Lower leg skin (tissue), 4 donors: ENCODE results near the gene DOC2A. TPM values are rescaled to one million over a fixed set of nuclear protein-coding genes. Genes with fewer than 3 reads are reported as not detected.

Experiments
- DNase-seq, 2 donors: peaks; one replicate each; pipeline ENCODE4 v3.0.0-alpha.2; 2019; ENCODE audit warnings: low spot score in 2 of 2
- H3K4me3 ChIP-seq: fragments of 200-600 bp; sonication (generic); 2 replicates; pipeline ENCODE4 v1.5.1; 2017; ENCODE audit warnings: mild to moderate bottlenecking, low read depth; ENCODE audit not compliant: poor library complexity, severe bottlenecking
- POLR2A ChIP-seq, 2 donors: fragments of 450-650 bp; IDR thresholded peaks; one replicate each; pipeline ENCODE4 v1.6.1; 2016 to 2017; ENCODE audit warnings: antibody characterized with exemption in 2 of 2, mild to moderate bottlenecking in 1 of 2, moderate library complexity in 1 of 2
- WGBS, 2 donors: methylation state at CpG; one replicate each; pipeline ENCODE4 v1.1.5; 2018; 5-methylcytosine and 5-hydroxymethylcytosine counted together
- intact Hi-C: fragments of 100-400 bp; cut with DNase I; formaldehyde crosslinking; loops from one replicate; pipeline ENCODE4 v1.15.0; 2023; ENCODE audit warnings: low total_unique reads
- total RNA-seq, 4 donors: library from RNA; depleted of rRNA; stranded (reverse); fragments of >200 nt; gene quantifications; one replicate each; pipeline ENCODE4 v1.1.0, GENCODE V29; 2016
- TF ChIP-seq, protein P1 (sequence below), 3 donors: fragments of 450-650 bp; IDR thresholded peaks; one replicate each; pipeline ENCODE4 v1.5.1; 2016; ENCODE audit warnings: antibody characterized with exemption in 3 of 3, mild to moderate bottlenecking in 3 of 3, moderate library complexity in 2 of 3

The DOC2A gene
- total RNA-seq, 4 donors from 2014 or later: 0.21 to 2.6 (median 0.69) TPM; not detected in 1

DNA sequence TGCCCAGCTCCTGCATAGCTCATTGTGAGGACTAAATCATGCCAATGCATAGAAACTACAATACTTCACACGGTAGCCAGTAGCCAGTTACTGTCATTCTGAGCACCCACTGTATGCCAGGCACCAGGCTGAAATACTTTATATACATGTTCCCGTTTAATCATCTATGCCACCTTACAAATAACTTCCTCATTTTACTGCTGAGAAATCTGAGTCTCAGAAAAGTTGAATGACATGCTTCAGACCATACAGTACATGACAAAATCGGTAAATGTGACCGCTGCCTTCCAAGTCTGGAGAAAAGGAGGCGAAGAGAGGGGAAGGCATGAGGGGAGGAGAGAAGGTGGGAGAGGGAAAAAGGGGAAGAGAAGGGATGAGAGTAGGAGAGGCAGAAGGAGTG, 29.4 kb upstream of the DOC2A start:
- TF ChIP-seq POLR2A (IDR thresholded peaks at IDR 0.05): no peak
- TF ChIP-seq, protein P1, sequence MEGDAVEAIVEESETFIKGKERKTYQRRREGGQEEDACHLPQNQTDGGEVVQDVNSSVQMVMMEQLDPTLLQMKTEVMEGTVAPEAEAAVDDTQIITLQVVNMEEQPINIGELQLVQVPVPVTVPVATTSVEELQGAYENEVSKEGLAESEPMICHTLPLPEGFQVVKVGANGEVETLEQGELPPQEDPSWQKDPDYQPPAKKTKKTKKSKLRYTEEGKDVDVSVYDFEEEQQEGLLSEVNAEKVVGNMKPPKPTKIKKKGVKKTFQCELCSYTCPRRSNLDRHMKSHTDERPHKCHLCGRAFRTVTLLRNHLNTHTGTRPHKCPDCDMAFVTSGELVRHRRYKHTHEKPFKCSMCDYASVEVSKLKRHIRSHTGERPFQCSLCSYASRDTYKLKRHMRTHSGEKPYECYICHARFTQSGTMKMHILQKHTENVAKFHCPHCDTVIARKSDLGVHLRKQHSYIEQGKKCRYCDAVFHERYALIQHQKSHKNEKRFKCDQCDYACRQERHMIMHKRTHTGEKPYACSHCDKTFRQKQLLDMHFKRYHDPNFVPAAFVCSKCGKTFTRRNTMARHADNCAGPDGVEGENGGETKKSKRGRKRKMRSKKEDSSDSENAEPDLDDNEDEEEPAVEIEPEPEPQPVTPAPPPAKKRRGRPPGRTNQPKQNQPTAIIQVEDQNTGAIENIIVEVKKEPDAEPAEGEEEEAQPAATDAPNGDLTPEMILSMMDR (IDR thresholded peaks at IDR 0.05): no peak
- intact Hi-C loops: no loop called here
- 69 to 70% methylated on average over 5 of the region's 5 CpGs for WGBS, 2 donors
- H3K4me3 ChIP-seq: no peak overlapping the region
- DNase-seq: no peak

DNA sequence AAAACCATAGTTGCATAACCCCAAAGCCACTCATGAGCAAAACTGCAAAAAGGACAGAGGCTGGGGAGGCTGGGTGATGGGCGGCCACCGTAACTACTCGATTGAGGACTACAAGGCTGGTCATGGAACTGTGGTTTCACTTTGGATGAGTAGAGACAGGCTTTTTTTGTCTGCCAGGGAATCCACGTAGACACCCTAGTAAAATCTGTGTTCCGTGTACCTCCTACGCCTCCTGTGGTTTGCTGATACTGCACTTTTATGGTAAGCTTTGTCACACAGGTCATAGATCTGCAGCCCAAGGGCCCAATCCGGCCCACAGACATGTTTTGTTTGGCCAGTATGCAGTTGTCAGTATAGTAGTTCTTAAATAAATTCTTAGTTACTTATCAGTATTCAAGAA, 22.4 kb upstream of the DOC2A start:
- DNase-seq: no peak
- intact Hi-C loops: no loop called here
- 74 to 81% methylated on average over 7 of the region's 7 CpGs for WGBS, 2 donors
- no peak overlapping the region for H3K4me3 ChIP-seq
- TF ChIP-seq, protein P1 (IDR thresholded peaks at IDR 0.05): no peak
- TF ChIP-seq POLR2A (IDR thresholded peaks at IDR 0.05): no peak

DNA sequence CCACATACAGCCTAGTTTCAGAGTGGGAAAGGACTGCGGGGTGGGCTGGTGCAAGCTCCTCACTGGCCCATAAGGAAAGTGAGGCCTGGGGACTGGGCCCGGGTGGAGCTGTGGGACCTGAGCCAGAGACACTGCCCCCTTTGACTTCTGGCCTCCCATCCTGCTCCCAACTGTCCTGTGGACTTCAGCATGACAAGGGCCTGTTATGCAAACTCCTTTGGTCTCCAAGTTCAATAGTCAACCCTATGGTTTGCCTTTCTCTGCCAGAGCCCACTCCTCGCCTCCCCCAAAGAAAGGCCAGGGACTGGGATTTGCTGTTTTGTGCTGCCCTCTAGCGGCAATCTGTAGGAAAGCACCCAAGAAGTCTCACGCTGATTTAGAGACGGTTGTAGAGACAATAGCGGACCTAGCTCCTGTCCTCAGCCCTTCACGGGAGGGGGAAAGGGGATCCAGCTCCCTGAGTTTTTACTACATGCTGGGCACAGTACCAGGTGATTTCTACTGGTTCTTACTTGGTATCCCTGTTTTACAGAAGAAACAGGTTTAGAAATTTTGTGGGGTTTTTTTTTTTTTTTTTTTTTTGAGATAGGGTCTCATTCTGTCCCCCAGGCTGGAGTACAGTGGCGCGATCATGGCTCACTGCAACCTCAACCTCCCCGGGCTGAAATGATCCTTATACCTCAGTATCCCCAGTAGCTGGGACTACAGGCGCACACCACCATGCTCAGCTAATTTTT, 21.4 kb upstream of the DOC2A start:
- H3K4me3 ChIP-seq: no peak overlapping the region
- no peak for TF ChIP-seq POLR2A (IDR thresholded peaks at IDR 0.05)
- TF ChIP-seq, protein P1 (IDR thresholded peaks at IDR 0.05): no peak
- DNase-seq: no peak
- WGBS, 2 donors: 24 to 25% methylated on average over 12 of the region's 12 CpGs
- intact Hi-C loops: no loop called here

DNA sequence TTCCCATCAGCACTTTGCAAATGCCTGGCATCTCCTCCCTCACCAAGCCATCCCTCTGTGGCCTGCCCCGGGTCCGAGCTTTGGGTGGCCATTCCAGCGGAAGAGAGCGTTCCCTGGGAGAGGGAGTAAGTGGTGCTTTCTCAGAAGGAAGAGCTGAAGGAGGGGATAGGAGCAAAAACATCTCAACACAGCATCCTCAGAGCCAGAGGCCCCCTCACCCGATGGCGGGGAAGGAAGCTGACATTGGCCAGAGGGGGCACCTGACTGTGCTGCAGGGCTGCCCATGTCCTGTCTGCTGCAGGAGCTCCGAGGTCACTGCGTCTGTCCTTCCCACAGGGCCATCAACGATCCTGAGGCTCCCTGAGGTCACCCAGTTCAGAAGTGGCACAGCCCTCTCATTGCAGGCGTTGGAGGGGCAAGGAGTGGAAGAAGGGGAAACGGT, 20.7 kb upstream of the DOC2A start:
- intact Hi-C loops: no loop called here
- TF ChIP-seq POLR2A (IDR thresholded peaks at IDR 0.05): no peak
- TF ChIP-seq, protein P1 (IDR thresholded peaks at IDR 0.05): no peak
- no peak for DNase-seq
- H3K4me3 ChIP-seq: no peak overlapping the region
- WGBS, 2 donors: 17 to 23% methylated on average over 11 of the region's 11 CpGs

DNA sequence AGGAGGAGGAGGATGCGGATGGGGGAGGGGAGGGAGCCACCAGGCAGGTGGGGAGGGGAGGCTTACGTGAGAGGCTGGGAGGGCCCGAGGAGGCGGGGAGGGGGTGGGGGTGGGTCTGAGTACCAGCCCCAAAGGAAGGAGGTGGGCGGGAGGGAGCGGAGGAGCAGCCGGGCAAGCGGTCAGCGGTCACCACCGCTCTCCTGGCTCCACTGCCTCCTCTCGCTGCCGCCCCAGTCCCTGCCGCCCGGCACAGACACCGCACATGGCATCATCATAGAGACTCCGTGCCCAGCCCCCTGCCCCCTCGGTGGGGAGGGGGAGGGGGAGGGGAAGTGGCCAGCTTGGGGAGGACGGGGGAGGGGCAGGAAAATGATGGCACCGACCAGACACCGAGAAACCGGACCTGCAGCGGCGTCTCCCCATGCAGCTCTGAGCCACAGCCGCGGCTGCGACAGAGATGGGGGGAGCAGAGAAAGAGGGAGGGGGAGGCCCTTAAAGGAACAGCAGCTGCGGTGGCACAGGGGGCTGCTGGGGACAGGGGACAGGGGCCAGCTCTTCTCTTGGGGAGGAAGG, 20.1 kb upstream of the DOC2A start, which contains the start of gene TLCD3B:
Gene TLCD3B (minus strand): TSS at position 431 of the 573 bp plus-strand sequence. CDS start 744 bp downstream, outside the sequence.
- WGBS, 2 donors: 2% methylated on average over 26 to 27 of the region's 27 CpGs
- TF ChIP-seq POLR2A (IDR thresholded peaks at IDR 0.05): no peak
- TF ChIP-seq, protein P1 (IDR thresholded peaks at IDR 0.05): no peak
- no peak for DNase-seq
- intact Hi-C loops: no loop called here
- no peak within 1 kb of the TSS for H3K4me3 ChIP-seq
